Gastrocnemius medialis (tissue), 4 donors: ENCODE data around the gene GPR132. TPM values are rescaled to one million over a fixed set of nuclear protein-coding genes. Genes with fewer than 3 reads are reported as not detected.

Experiments
- ATAC-seq, 2 donors: fragments of 150-250 bp; one replicate each; pipeline ENCODE4 v1.9.1; 2016
- DNase-seq, 2 donors: peaks; one replicate each; pipeline ENCODE4 v3.0.0-alpha.2; 2019
- H3K27ac ChIP-seq, 4 donors: fragments of 200-600 bp; sonication (generic); 1 replicate in 1 of 4; 2 replicates in 3 of 4; pipeline ENCODE4 v1.5.1; 2016 to 2018; ENCODE audit warnings: mild to moderate bottlenecking in 2 of 4, moderate library complexity in 1 of 4
- H3K27me3 ChIP-seq, 3 donors: fragments of 200-600 bp; sonication (generic) in 2 of 3; 1 replicate in 1 of 3; 2 replicates in 2 of 3; pipeline versions ENCODE4 v1.5.1 to v1.6.0; 2016 to 2019; ENCODE audit warnings: mild to moderate bottlenecking in 1 of 3, moderate library complexity in 1 of 3
- H3K36me3 ChIP-seq, 2 donors: fragments of 200-600 bp; sonication (generic) in 1 of 2; one replicate each; pipeline ENCODE4 v1.5.1; 2017 to 2018
- H3K4me1 ChIP-seq, 2 donors: fragments of 200-600 bp; sonication (generic) in 1 of 2; one replicate each; pipeline ENCODE4 v1.5.1; 2016 to 2017; ENCODE audit warnings: mild to moderate bottlenecking in 2 of 2
- H3K4me3 ChIP-seq, 4 donors: fragments of 200-600 bp; sonication (generic) in 3 of 4; 1 replicate in 1 of 4; 2 replicates in 3 of 4; pipeline ENCODE4 v1.5.1; 2016 to 2019; ENCODE audit warnings: mild to moderate bottlenecking in 2 of 4
- H3K9me3 ChIP-seq, 3 donors: fragments of 200-600 bp; sonication (generic) in 2 of 3; 1 replicate in 1 of 3; 2 replicates in 2 of 3; pipeline ENCODE4 v1.5.1; 2016 to 2019
- CTCF ChIP-seq, 5 experiments: fragments of 450-650 bp in 3 of 5; fragments of 200-600 bp in 2 of 5; sonication (generic) in 2 of 5; IDR thresholded peaks in 4 of 5; conservative IDR thresholded peaks in 1 of 5; 1 replicate in 4 of 5; 2 replicates in 1 of 5; pipeline ENCODE4 v1.5.1; 2016 to 2019; ENCODE audit warnings: antibody characterized with exemption in 5 of 5, mild to moderate bottlenecking in 3 of 5, moderate library complexity in 3 of 5
- POLR2A ChIP-seq, 2 donors: fragments of 450-650 bp; IDR thresholded peaks; one replicate each; pipeline ENCODE4 v1.6.1; 2017; ENCODE audit warnings: antibody characterized with exemption in 2 of 2, mild to moderate bottlenecking in 2 of 2, moderate library complexity in 2 of 2
- in situ Hi-C, 4 donors: fragments of 200-750 bp; cut with MboI; loops; one replicate each; pipeline versions ENCODE4 v1.15.0 to v1.8.0; 2017; ENCODE audit warnings: low sequenced_read_pairs in 4 of 4
- intact Hi-C: fragments of 100-400 bp; cut with DNase I; formaldehyde crosslinking; loops from one replicate; pipeline ENCODE4 v1.15.1; 2023; ENCODE audit warnings: low total_unique reads
- total RNA-seq, 4 donors: library from RNA; depleted of rRNA; stranded (reverse); fragments of >200 nt; gene quantifications; one replicate each; pipeline versions ENCODE4 v1.1.0 to v1.2.3, GENCODE V29; 2016

The GPR132 gene
- total RNA-seq, 4 donors from 2014 or later, result 0.07 to 0.61 (median 0.26) TPM

DNA sequence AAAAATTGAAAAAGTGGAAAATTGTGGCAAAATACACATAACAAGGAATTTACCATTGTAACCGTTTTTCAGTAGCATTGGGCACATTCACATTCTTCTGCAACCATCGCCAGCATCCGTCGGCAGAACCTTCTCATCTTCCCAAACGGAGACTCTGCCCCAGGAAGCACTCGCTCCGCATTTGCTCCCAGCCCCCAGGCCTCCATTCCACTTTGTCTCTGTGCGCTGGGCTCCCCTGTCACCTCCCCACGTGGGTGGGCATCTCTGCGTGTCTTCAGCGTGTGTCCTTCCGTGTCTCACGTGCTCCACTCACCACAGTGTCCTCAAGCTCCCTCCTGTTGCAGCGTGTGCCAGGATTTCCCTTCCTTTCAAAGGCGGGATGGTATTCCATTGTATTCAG, 9.9 kb downstream of the GPR132 start:
- TF ChIP-seq CTCF (IDR thresholded peaks at IDR 0.05 in 4 of 5, conservative IDR thresholded peaks at IDR 0.05 in 1 of 5) (no peak), POLR2A (IDR thresholded peaks at IDR 0.05) (no peak)
- no peak for ATAC-seq
- in situ Hi-C loops (no loop called here), intact Hi-C loops (no loop called here)
- DNase-seq, result no peak
- Histone ChIP-seq H3K36me3 (no peaks in the 10 kb centered on the region), H3K4me3 (no peak overlapping the region), H3K27me3 (no peaks in the 10 kb centered on the region), H3K27ac (no peak overlapping the region), H3K4me1 (peaks cover 4 to 6% of the 10 kb centered on the region in 2 donors), H3K9me3 (no peaks in the 10 kb centered on the region)

DNA sequence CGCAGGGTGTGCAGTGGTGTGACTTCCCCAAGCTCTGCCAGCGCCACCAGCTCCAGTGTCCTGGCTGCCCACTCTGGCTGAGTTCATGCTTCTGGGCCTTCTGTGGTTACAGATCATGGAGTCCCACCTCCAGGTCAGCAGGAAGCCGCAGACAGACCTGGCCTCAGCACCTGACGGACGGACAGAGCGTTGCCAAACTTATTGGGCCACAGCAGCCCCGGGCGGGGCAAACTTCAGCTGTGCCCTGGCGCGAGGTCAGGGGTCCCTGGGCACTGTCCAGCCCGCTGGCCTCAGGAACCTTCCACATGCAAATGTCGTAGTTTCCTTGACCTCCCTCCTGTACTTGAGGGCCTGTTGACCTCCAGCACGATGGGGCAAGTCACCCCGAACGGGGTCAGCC, 11.2 kb downstream of the GPR132 start:
- ATAC-seq (no peak), DNase-seq (no peak)
- in situ Hi-C loops, result no loop called here
- H3K36me3 ChIP-seq, result no peaks in the 10 kb centered on the region
- H3K9me3 ChIP-seq, result no peaks in the 10 kb centered on the region
- TF ChIP-seq CTCF (IDR thresholded peaks at IDR 0.05 in 4 of 5, conservative IDR thresholded peaks at IDR 0.05 in 1 of 5) (no peak), POLR2A (IDR thresholded peaks at IDR 0.05) (no peak)
- H3K4me1 ChIP-seq, result no peaks in the 10 kb centered on the region
- no peak overlapping the region for H3K27ac ChIP-seq
- no peaks in the 10 kb centered on the region for H3K27me3 ChIP-seq
- intact Hi-C loops, result no loop called here
- no peak overlapping the region for H3K4me3 ChIP-seq

- Histone ChIP-seq H3K9me3 (no peaks in the 10 kb centered on the region), H3K4me1 (no peaks in the 10 kb centered on the region), H3K27ac (no peak overlapping the region), H3K4me3 (no peak overlapping the region), H3K27me3 (no peaks in the 10 kb centered on the region), H3K36me3 (no peaks in the 10 kb centered on the region)
- DNase-seq (no peak), ATAC-seq (no peak)
- in situ Hi-C loops, result no loop called here
- TF ChIP-seq POLR2A (IDR thresholded peaks at IDR 0.05) (no peak), CTCF (IDR thresholded peaks at IDR 0.05 in 4 of 5, conservative IDR thresholded peaks at IDR 0.05 in 1 of 5) (no peak)
- intact Hi-C loops, result no loop called here
Observed at GRCh38 chr14:105053421-105053820, 11.8 kb downstream of the GPR132 start.

- in situ Hi-C loops (no loop called here), intact Hi-C loops (no loop called here)
- H3K9me3 ChIP-seq, result no peaks in the 10 kb centered on the region
- DNase-seq (no peak), ATAC-seq (no peak)
- H3K4me1 ChIP-seq, result no peaks in the 10 kb centered on the region
- no peak overlapping the region for H3K27ac ChIP-seq
- H3K27me3 ChIP-seq, result no peaks in the 10 kb centered on the region
- H3K4me3 ChIP-seq, result no peak overlapping the region
- H3K36me3 ChIP-seq, result no peaks in the 10 kb centered on the region
- no peak for TF ChIP-seq POLR2A (IDR thresholded peaks at IDR 0.05)
- TF ChIP-seq CTCF (IDR thresholded peaks at IDR 0.05 in 4 of 5, conservative IDR thresholded peaks at IDR 0.05 in 1 of 5), result no peak
Observed at GRCh38 chr14:105052110-105052458, 13.1 kb downstream of the GPR132 start.
